ENCODE results near the gene ALDH8A1.

ALDH8A1 gene

DNA sequence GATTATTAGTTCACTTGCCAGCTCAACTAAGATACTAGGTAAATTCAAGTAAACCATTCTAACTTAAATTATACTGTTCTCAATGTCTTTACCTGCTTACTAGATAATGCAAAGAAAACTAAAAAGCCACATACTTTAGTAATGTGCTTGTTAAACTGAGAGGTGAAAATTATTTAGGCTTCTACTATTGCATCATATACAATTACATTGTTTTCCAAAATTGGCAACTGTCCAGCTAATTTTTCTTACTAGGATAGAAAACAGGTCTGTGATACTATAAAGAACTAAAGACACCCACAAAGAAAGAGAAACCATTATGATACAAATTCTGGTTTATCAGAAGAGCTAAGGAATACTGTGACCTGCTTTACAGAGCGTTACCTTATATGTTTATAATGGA is 45.6 kb upstream of the ALDH8A1 start:
- Histone ChIP-seq H3K9me3 (ENCODE audit: low read length) (no peaks in the 10 kb centered on the region), H3K27me3 (ENCODE audit: insufficient read depth, low read length) (no peaks in the 10 kb centered on the region), H3K4me1 (ENCODE audit: insufficient read depth, low read length, severe bottlenecking) (no peaks in the 10 kb centered on the region), H2AFZ (ENCODE audit: low read length) (no peak overlapping the region), H3K9ac (ENCODE audit: low read length) (no peak overlapping the region), H3K4me2 (ENCODE audit: low read length) (no peak overlapping the region), H4K20me1 (ENCODE audit: insufficient read depth, low read length) (no peaks in the 10 kb centered on the region), H3K4me3 (ENCODE audit: low read depth, low read length, poor library complexity, severe bottlenecking) (no peak overlapping the region), H3F3A (ENCODE audit: insufficient read depth, low read length) (0 out of 2 replicates have a peak, but pooled peaks cover 3% of the 10 kb centered on the region), H3K9me2 (ENCODE audit: low read depth, low read length) (no peaks in the 10 kb centered on the region), H3K27ac (ENCODE audit: low read depth, low read length, poor library complexity, severe bottlenecking) (no peak overlapping the region), H3K79me2 (ENCODE audit: insufficient read depth, low read length) (no peaks in the 10 kb centered on the region), H3K36me3 (ENCODE audit: insufficient read depth, low read length) (peaks cover 65% of the 10 kb centered on the region)
- TF ChIP-seq CTCF (IDR thresholded peaks at IDR 0.05; ENCODE audit: low read length) (no peak), EZH2 (IDR thresholded peaks at IDR 0.05; ENCODE audit: borderline replicate concordance, low read length) (no peak)

GRCh38 chr6:134994431-134994830 is 44.5 kb upstream of the ALDH8A1 start:
- Histone ChIP-seq H3K27ac (ENCODE audit: low read depth, low read length, poor library complexity, severe bottlenecking) (no peak overlapping the region), H3K4me1 (ENCODE audit: insufficient read depth, low read length, severe bottlenecking) (no peaks in the 10 kb centered on the region), H3K27me3 (ENCODE audit: insufficient read depth, low read length) (no peaks in the 10 kb centered on the region), H3K79me2 (ENCODE audit: insufficient read depth, low read length) (no peaks in the 10 kb centered on the region), H3K9me2 (ENCODE audit: low read depth, low read length) (no peaks in the 10 kb centered on the region), H3K36me3 (ENCODE audit: insufficient read depth, low read length) (peaks cover 72% of the 10 kb centered on the region), H3K9ac (ENCODE audit: low read length) (no peak overlapping the region), H2AFZ (ENCODE audit: low read length) (no peak overlapping the region), H3K4me2 (ENCODE audit: low read length) (no peak overlapping the region), H4K20me1 (ENCODE audit: insufficient read depth, low read length) (no peaks in the 10 kb centered on the region), H3K4me3 (ENCODE audit: low read depth, low read length, poor library complexity, severe bottlenecking) (no peak overlapping the region), H3K9me3 (ENCODE audit: low read length) (no peaks in the 10 kb centered on the region), H3F3A (ENCODE audit: insufficient read depth, low read length) (0 out of 2 replicates have a peak, but pooled peaks cover 3% of the 10 kb centered on the region)
- TF ChIP-seq EZH2 (IDR thresholded peaks at IDR 0.05; ENCODE audit: borderline replicate concordance, low read length): no peak
- TF ChIP-seq CTCF (IDR thresholded peaks at IDR 0.05; ENCODE audit: low read length): no peak

DNA sequence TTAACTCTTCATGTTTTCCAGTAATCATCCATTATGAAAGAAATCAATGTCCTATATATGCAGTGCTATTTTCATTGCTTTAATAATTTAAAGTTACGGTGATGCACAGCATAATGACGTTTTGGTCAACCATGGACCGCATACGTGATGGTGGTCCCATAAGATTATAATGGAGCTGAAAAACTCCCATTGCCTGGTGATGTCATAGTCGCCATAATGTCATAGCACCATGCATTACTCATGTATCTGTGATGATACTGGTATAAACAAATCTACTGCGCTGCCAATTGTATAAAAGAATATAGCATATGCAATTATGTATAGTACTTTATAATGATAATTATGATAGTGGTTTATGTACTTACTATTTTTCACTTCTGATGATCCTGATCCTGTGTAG is 42.3 kb upstream of the ALDH8A1 start:
- Histone ChIP-seq H3K79me2 (ENCODE audit: insufficient read depth, low read length) (no peaks in the 10 kb centered on the region), H2AFZ (ENCODE audit: low read length) (no peak overlapping the region), H3K4me3 (ENCODE audit: low read depth, low read length, poor library complexity, severe bottlenecking) (no peak overlapping the region), H4K20me1 (ENCODE audit: insufficient read depth, low read length) (no peaks in the 10 kb centered on the region), H3K36me3 (ENCODE audit: insufficient read depth, low read length) (peaks cover 73% of the 10 kb centered on the region), H3K4me1 (ENCODE audit: insufficient read depth, low read length, severe bottlenecking) (no peaks in the 10 kb centered on the region), H3K9me2 (ENCODE audit: low read depth, low read length) (no peaks in the 10 kb centered on the region), H3K4me2 (ENCODE audit: low read length) (no peak overlapping the region), H3F3A (ENCODE audit: insufficient read depth, low read length) (0 out of 2 replicates have a peak, but pooled peaks cover 3% of the 10 kb centered on the region), H3K27me3 (ENCODE audit: insufficient read depth, low read length) (no peaks in the 10 kb centered on the region), H3K27ac (ENCODE audit: low read depth, low read length, poor library complexity, severe bottlenecking) (no peak overlapping the region), H3K9me3 (ENCODE audit: low read length) (no peaks in the 10 kb centered on the region), H3K9ac (ENCODE audit: low read length) (no peak overlapping the region)
- TF ChIP-seq CTCF (IDR thresholded peaks at IDR 0.05; ENCODE audit: low read length): no peak
